HG02884 (cell line): Measurements from ENCODE around the gene MLC1.

Experiments used
- ATAC-seq: cut with Tn5 transposase; IDR thresholded peaks from one replicate; pipeline ENCODE4 v1.9.1; 2021; ENCODE audit warnings: mild to moderate bottlenecking, moderate library complexity; ENCODE audit not compliant: unreplicated experiment

Gene MLC1

DNA sequence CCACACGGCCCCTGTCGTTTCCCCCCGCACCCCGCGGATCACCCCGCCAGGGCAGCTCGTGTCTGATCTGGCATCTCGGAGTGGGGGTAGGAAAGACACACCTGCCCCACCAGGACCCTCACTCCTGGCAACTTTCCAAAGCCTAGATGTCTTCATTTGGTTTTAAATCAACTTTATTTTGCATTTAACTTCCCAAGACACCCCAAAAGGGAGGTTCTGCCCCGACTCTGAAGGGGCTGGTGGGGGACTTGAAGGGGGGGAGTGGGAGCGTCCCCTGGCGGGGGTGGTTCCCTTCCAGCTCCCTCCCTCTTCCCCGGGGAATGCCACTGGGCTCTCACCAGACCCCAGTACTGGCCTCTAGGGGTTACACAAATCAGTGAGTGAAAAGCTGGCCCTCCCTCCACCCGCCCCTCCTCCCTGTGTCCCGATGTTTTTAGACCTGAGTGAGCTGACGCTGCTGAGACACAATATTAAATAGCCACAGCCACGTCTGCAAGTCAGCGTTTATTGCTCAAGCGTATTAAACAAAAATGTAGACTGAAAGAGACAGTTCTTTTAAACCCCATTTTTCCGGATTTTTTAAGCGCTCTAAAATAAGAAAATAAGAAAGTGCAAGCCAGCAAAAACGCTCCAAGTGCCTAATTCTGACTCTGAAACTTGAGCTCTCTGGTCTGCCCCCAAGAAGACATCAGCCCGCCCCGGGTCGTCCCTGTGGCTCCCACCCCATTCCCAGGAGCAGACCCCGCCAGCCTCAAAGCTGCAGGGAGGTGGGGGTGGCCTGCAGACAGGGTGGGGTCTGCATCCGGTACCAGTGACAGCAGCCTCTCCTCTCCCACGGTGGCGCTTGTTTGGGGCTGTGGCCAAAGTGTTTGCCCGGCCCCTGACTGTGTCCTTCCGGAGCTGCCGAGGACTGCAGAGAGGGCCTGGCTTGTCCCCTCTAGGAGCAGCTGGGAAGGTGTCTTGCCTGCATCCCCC lies 26.0 kb downstream of the MLC1 start:
- ATAC-seq, result no peak

DNA sequence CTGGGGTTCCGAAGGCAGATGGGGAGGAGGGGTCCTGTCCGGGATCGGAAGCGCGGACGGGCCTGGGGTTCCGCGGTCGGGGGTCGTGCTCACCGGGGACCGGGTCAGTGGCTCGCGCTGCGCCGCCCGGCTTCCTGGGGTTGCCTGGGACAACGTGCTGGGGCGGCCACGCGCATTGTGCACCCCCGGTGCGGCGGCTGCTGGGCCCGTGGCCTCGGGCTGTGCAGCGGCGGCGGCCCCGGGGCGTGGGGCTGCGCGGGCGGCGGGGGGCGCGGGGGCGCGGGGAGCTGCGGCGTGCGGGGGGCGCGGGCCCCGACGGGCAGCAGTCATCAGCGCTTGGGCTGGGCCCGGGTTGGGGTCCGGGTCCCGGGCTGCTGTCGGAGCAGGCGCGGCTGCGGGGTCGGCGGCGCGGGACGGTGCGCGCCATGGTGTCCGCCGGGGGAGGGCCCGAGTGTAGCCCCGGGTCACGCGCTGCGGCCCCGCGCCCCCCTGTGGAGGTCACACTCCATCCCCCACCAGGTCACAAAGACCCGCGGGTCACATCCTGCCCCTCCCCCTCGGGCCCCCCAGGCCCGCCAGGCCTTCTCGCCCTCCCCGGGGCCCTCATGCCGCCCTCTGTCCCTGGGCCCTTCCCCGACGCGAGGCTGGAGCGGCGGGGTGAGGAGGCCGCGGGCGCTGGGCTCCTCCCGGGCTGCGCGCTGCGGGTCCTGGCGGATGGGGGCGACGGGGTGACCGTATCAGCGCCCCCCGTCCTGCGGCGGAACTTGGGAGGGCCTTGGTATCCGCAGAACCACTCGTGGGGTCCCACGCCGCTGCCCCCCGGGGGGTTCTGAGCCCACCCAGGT lies 26.9 kb downstream of the MLC1 start, which contains the start of gene TTLL8:
TSS of gene TTLL8 (minus strand) at position 238 of the 845 bp plus-strand sequence.
- ATAC-seq, result no peak

DNA sequence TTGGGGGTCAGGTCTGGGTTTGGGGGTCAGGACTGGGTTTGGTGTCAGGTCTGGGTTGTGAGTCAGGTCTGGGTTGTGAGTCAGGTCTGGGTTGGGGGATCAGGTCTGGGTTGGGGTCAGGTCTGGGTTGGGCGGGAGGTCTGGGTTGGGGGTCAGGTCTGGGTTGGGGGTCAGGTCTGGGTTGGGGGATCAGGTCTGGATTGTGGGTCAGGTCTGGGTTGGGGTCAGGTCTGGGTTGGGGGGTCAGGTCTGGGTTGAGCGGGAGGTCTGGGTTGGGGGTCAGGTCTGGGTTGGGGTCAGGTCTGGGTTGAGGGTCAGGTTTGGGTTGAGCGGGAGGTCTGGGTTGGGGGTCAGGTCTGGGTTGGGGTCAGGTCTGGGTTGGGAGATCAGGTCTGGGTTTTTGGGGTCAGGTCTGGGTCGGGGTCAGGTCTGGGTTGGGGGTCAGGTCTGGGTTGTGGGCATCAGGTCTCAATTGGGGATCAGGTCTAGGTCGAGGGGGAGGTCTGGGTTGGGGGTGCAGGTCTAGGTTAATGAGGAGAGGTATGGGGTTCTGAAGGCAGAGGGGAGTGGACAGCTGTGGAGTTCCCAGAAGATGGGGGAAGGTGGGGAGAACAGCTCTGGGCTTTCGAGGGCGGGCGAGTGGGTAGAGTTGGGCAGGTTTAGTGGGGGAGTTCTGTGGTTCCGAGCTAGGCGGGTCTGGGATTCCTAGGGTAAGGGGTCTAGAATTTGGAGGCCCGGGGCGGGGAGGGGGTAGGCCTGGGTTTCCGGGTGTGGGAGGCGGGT lies 27.8 kb downstream of the MLC1 start:
- ATAC-seq, result no peak

DNA sequence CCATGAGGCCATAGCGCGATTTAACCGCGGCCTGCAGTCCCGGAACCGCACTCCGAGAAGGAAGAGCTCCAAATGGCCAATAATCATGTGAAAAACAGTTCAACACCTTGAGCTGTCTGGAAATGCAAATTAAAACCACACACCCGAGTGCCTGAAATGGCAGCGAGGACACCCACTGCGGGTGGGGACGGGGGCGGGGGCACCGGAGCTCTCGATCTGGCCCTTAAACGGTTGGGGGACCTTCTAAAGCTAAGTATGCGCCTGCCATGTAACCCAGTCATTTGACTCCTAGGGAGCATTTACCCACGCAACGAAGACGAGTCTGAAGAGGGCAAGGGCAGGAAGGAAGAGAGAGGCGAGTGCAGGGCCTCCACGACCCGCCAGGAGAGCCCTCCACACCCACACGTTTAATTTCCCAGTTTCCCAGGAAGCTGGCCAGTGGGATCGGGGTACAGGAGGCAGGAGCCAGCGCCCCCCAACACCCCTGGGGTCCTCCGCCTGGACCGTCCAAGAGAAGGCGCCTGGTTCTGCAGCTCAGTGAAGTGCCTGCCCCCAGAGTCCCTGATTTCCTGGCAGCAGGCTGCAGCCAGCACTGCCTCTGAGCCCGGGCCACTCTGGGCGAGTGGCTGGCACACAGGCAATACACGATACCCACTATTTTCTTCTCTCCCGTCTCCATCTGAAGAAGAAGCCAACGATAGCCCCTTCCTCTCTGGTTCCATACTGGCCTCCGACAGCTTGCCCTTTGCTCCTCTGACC lies 28.8 kb downstream of the MLC1 start:
- no peak for ATAC-seq

DNA sequence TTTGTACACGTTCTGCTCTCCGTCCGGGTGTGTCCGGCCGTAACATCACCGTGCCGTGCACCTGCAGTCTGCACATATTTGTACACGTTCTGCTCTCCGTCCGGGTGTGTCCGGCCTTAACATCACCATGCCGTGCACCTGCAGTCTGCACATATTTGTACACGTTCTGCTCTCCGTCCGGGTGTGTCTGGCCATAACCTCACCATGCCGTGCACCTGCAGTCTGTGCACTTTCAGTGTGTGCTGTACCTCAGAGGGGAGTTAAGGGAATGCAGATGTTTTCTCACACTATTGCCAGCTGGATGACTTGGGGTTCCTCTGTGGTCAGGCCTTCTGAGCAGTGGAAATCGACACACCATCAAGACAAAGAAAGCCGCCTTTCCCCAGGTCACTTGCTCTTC lies 31.4 kb downstream of the MLC1 start:
- no peak for ATAC-seq

DNA sequence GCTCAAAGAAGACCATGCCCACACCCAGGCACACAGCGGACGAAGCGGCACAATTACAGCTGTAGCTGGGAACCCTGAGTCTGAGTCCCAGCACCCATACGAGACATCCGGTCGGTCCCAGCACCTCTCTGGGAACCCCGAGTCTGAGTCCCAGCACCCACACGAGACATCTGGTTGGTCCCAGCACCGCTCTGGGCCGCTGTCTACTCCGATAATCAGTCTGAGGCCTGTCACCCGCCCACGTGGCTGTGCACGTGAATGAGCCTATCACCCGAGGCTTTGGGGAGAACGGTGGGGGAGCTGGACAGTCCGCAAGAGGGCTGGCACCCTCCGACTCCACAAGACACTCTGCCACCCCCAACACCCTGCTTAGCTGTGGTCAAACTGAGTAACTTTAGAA lies 33.3 kb downstream of the MLC1 start:
- no peak for ATAC-seq

DNA sequence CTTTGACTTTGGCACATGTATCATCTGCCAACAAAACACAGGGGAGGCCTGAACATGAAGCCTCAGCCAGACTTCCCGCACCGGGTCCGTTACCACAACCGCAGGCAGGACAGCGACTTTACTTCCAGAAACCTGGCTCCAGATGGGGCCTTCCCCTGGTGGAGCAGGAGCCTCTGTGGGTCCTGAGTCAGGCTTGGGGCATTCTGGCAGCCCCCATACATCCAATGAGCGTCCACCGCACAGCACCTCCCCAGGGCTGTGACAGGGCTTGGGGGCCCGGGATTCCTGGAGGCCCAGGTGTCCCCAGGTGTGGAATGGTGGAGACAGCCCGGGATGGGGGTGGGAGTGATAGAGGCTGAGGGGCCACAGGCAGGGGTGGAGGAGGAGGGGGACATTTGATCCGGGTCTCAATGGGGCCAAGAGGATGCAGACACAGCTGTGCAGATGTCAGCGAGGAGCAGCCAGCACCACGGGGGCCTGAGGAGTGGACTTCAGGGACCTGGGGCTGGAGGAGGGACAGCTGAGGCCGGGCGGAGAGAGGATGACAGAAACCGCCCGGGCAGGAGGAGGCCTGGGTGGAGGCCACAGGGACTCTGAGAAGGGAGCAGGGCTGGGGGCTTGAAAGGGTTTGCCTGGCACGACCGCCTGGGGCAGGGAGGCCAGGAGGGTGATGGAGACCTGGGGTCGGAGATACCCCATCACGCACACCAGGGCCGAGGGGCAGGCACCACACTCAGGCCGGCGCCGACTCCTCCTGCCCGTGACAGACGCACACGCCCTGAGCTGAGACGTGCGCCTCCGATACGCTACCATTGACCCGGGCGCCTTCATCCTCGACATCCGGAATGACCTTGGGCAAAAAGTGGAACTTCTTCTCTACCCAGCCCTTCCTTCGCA lies 35.7 kb downstream of the MLC1 start:
- no peak for ATAC-seq

DNA sequence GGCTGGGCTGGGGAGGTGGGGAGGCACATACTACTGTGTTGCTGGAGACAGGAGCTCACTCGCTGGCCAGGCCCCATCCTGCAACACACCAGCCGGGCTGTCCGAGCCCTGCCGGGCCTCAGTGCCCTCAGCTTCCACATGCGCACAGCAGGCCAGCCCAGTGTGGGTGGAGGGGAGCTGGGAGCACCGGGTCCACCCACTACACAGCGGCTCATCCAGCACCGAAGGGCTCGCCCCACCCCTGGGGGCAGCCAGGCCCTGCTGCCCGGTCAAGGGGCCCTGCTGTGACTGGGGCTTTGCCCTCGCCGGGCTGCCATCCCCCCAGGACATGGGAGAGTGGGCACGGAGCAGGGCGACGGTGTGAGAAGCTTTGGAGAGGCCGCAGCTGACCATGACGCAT lies 36.4 kb downstream of the MLC1 start:
- ATAC-seq, result no peak

DNA sequence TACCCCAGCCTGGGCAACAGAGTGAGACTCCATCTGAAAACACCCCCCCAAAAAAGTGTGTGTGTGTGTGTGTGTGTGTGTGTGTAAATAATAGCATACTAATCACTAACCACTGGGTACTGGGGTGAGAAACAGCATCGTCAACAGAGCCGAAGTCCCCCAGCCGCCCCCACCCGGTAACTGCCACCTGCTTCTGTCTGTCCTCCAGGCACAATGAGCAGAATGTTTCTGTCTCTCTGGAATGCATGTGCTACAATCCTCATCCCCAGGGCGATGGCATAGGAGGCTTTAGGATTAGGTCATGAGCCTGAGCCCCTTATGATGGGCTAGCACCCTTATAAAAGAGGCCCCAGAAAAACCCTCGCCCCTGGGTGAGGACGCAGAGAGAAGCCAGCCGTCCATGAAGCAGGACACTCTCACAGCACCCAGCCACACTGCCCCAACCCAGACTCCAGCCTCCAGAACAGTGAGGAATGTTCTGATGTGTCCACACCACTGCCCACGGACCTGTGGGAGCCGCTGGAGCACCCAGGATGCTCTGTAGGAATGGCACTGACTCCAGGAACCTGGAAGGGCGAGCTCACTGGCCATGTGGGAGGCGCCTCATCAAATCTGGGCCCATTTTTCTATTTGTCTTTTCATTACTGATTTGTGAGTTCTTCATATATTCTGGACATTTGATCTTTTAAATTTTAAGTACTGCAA lies 37.0 kb downstream of the MLC1 start:
- no peak for ATAC-seq

DNA sequence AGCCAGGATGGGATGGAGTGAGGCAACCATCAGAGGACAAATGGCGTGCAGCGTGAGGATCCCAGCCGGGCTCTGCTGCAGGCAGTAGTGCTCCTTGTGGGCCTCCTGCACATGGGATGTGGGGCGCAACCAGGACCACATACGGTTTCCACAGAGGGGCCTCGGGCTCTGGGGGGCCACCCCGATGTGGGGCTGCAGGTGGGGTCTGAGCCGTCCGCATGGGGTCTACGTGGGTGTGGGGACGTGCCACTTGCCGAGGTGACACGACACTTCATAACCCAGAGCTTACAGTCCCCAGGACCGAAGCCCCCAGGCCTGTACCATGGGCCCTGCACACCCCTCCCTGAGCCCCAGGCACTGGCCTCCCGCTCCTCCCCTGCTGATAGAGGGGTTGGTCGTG lies 37.9 kb downstream of the MLC1 start:
- no peak for ATAC-seq

DNA sequence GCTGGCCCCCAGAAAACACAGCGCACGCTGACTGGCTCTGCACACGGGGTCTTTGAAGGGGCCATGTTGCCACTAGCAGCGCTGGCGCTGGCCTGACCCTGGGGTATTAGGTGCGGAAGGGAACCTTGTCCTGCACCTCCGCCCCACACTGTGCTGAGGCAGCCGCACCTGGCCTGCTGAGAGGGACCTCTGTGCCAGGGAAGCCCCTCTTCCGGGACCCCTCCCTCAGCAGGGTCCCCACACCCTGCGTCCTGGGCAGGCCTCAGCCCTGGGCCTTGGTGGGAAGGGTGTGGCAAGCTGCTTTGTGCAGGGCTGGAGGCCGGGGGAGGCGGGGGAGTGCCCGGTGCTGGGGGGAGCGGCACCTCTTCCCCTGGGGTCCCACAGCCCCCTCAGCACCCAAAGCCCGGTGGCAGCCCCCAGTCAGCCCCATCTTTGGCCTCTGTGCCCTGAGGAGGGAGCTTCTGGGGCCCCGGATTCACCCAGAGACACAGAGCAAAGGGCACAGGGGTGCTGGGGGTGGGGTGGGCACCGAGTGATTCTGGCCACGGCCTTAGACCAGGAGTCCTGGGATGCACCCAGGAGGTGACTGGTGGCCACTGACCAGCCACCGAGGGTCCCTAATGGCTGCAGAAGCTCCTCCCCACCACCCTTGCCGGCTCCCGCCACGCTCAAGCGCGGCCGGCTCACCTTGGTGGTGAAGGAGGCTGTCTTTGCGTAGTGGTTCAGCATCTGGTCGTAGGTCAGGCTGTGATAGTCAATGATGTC lies 38.6 kb downstream of the MLC1 start:
- no peak for ATAC-seq

DNA sequence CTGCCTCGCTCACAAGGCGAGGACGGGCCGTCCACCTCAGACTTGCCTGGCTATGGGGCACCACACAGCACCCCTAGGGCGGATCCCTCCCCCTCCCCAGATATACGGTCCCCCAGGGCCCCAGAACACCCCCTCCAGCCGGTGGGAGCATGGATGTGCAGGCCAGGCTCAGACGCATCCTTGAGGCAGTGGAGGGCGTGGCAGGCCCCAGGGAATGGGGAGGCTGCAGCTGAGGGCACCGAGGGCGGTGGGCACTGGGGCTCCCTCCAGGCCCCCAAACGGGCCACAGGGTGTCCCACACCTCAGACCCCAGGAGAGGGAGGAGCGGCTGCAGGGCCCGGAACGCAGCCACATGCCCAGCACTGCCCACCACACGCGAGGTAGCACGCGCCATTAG lies 39.2 kb downstream of the MLC1 start:
- no peak for ATAC-seq

DNA sequence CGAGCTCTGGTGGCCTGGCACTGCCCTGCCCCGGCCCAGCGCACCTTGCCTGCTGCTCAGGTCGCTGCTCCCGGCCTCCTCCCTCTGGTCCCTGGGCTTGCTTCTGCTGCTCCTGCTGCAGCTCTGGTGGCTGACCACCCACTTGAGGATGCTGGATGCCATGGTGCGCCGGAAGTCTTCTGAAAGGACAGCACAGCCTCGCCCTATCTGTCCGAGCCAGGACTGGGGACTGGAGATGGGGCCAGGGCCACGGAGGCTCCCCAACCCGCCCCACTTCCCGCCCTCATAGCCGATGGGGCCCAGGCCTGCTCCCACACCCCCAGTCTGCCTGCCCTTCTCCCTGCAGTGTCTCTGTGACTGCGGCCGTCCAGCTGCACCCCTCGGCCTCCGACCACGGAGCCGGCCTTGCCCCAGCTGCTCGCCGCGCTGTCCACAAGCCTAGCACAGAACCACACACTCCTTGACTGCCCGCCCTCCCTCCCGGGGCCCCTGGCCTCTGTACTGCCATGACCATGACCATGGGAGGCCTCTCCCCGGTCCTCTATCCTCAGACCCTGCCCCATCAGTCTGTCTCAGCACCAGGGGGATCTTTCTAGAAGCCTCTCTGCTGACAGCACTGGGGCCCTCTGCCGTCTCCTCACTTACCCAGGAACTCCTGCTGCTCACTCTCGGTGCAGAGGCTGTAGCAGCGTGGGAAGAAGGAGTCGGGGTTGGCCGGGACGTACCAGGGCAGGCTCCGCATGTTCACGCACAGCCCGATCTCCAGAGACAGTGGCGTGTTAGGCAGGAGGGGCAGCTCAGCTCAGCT lies 39.8 kb downstream of the MLC1 start:
- no peak for ATAC-seq

DNA sequence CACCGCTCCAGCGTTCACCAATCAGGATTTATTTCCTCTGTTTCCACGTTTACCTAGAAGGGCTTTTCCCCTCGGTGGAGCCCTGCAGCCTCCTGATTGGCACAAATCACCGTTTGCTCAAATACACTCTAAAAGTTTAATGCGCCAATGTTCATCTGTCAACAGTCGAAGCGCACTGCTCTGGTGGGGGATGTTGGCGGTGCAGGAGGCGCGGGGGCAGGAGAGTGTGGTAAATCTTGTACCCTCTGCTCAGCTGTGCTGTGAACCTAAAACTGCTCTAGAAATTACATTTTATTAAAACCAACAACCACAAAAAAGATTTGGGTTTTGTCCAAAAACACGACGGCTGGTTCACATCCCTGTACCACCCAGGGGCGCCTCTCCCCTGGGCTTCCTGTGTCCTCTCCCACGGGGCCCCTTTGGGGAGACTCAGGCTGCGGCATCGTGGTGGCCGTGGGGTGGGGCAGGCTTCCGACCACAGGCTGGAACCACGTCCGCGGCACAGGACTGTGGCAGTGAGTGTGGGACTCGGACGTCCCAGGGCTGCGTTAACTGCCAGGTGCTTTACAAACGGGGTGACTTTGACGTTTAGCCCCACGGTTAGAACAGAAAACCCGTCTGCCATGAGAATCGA lies 40.6 kb downstream of the MLC1 start:
- no peak for ATAC-seq

DNA sequence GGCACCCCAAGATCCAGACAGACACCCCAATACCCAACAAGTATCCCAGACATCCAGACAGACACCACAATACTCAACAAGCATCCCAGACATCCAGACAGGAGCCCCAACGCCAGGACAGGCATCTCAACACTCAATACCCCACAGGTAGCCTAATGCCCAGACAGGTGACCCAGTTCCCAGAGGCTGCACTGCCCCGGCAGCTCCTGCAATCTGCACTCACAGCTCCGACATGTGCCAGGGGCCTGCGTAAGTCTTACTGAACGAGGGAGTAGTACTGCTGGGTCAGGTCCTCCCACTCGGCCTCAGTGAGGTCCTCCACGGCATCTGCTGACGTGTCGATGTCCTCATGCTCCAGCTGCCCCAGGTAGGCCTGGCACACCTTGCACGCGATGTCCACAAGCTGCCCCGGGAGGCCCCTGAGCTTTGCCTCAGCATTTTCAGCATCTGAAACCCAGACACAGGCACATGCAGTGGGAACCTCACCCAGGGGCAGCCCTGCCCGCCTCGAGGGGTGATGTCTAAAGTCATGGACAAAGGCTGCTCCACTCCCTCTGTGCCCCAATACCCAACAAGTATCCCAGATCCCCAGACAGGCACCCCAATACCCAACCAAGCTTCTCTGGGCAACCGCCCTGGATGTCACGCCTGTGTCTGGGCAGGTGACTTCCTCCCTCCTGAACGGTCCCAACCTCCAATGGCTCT lies 43.7 kb downstream of the MLC1 start:
- ATAC-seq, result no peak

DNA sequence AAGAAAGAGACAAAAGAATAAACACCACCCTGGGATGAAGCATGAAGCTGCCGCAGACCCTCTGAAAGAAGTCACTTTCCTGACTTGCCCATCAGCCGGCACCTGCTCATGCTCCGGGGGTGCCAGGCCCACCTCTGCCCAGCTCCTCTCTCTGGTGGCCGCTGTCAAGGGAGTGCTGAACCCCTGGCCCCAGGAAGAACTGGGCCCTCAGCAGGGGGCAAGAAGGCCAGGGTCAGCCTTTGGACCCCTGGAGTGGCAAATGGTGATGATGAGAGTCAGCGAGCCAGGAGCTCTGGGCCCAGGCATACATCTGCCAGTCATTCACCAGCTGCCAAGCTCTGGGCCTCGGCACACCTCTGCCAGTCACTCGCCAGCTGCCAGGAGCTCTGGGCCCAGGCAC lies 44.5 kb downstream of the MLC1 start:
- ATAC-seq, result no peak
